ENCODE measurements around the gene PRDX6. TPM values are rescaled to one million over a fixed set of nuclear protein-coding genes. Genes with fewer than 3 reads are reported as not detected.

The PRDX6 gene, protein sequence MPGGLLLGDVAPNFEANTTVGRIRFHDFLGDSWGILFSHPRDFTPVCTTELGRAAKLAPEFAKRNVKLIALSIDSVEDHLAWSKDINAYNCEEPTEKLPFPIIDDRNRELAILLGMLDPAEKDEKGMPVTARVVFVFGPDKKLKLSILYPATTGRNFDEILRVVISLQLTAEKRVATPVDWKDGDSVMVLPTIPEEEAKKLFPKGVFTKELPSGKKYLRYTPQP
- 192 and 227 TPM in 2 replicates for total RNA-seq

DNA sequence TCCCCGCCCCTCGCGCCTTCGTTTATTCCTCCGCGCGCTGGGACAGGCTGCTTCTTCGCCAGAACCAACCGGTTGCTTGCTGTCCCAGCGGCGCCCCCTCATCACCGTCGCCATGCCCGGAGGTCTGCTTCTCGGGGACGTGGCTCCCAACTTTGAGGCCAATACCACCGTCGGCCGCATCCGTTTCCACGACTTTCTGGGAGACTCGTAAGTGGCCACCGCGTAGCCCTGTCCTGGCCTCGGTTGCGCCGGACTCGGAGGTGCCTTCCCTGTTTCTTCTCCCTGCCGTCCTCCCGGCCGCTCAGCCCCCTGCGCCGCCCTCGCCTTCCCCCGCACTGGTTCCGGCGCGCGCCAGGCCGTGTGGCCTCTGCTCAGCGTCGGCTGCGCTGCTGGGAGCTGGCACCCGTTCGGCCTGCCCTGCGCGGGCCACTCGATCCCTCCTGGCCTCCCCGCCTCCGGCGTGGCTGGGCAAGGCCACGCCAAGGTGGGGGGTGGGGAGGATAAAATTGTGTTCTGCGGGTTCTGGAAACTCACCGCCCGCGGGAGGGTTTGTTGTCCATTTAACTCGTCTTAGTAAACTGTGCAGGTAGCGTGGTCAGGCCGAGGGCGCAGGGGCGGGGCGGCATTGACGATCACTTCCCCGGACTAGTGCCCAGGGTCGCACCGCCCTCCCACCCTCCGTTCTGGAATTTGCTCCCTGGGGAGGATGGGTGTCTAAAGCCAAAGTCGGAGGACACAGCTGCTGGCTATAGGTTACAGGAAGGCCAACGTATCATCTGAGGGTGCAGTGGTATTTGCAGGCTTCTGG is at the start of gene PRDX6:
TSS of gene PRDX6 (plus strand) at position 50 of the 808 bp plus-strand sequence. CDS start at position 113, 63 bp downstream.

Other genes starting within 250 kb of the PRDX6 start
- gene SLC9C2, start 125.7 kb downstream of the PRDX6 start, total RNA-seq = not detected in 2 replicates
- not detected in 2 replicates for gene TEX50, start 158.0 kb downstream of the PRDX6 start, total RNA-seq
- 0.29 and 0.83 TPM in 2 replicates for gene ANKRD45, start 192.5 kb downstream of the PRDX6 start, total RNA-seq
- 41.0 and 52.9 TPM in 2 replicates for gene KLHL20, start 237.6 kb downstream of the PRDX6 start, total RNA-seq